Keratinocyte (primary cell): ENCODE results near the gene B3GALT2.

ENCODE experiments used
- EZH2 ChIP-seq: IDR thresholded peaks from one replicate; pipeline ENCODE4 v1.6.1; 2012; ENCODE audit warnings: inconsistent platforms, mild to moderate bottlenecking, low read length, moderate library complexity
- TF ChIP-seq, protein P1 (sequence below), 3 experiments: IDR thresholded peaks in 1 of 3; conservative IDR thresholded peaks in 1 of 3; optimal IDR thresholded peaks in 1 of 3; 2 replicates in 2 of 3; 3 replicates in 1 of 3; pipeline versions ENCODE3 to v1.5.1; 2011; ENCODE audit warnings: low read length in 3 of 3, mild to moderate bottlenecking in 3 of 3, moderate library complexity in 2 of 3, control low read depth in 1 of 3, inconsistent platforms in 1 of 3; ENCODE audit not compliant: insufficient read depth in 2 of 3; ENCODE audit errors: extremely low read depth in 1 of 3

DNA sequence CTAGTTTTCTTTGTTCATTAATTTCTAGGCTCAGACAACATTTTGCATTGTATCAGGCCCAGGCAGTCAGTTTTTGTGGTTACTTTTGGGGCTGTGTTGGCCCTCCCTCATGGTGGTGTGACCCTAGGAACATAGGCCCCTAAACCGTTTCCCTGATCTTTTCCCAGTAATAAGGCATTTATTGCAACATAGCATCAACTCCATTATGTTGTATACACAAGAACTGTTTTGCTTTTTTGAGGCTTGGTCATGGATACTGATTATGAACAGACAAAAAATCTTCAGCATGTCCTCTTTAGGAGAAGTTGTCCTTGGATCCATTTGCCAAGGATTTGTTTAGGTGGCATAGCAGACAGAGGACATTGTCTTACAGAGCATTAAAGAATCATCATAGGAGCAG lies 10.3 kb downstream of the B3GALT2 start:
- TF ChIP-seq, protein P1, sequence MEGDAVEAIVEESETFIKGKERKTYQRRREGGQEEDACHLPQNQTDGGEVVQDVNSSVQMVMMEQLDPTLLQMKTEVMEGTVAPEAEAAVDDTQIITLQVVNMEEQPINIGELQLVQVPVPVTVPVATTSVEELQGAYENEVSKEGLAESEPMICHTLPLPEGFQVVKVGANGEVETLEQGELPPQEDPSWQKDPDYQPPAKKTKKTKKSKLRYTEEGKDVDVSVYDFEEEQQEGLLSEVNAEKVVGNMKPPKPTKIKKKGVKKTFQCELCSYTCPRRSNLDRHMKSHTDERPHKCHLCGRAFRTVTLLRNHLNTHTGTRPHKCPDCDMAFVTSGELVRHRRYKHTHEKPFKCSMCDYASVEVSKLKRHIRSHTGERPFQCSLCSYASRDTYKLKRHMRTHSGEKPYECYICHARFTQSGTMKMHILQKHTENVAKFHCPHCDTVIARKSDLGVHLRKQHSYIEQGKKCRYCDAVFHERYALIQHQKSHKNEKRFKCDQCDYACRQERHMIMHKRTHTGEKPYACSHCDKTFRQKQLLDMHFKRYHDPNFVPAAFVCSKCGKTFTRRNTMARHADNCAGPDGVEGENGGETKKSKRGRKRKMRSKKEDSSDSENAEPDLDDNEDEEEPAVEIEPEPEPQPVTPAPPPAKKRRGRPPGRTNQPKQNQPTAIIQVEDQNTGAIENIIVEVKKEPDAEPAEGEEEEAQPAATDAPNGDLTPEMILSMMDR (optimal IDR thresholded peaks at IDR 0.05 in 1 of 3, IDR thresholded peaks at IDR 0.05 in 1 of 3, conservative IDR thresholded peaks at IDR 0.05 in 1 of 3; ENCODE audit: extremely low read depth in 1 of 3, insufficient read depth in 2 of 3, low read length in 3 of 3) = no peak
- TF ChIP-seq EZH2 = no peak
